Caco-2 (cell line): Measurements from ENCODE around the gene DYRK1A. TPM values are rescaled to one million over a fixed set of nuclear protein-coding genes. Genes with fewer than 3 reads are reported as not detected.

ENCODE experiments used
- BruUV-seq: library from RNA; stranded (reverse); fragments of 400-500 nt; replicated peaks from 2 replicates; lab custom pipeline; 2021; lab: Mats Ljungman, UMichigan
- CTCF ChIA-PET: fragments of 300-600 bp; sonication (Branson Sonifier 250); formaldehyde crosslinking; loops from one replicate; lab custom pipeline; 2022; ENCODE audit warnings: antibody characterized with exemption; lab: Charles Lee
- POLR2A ChIA-PET: fragments of 300-600 bp; sonication (Branson Sonifier 250); formaldehyde crosslinking; loops from one replicate; lab custom pipeline; 2022; ENCODE audit warnings: antibody characterized with exemption; lab: Charles Lee
- DNase-seq, 2 experiments: peaks; one replicate each; pipeline versions ENCODE4 v3.0.0 to v3.0.0-alpha.2; 2020 to 2022
- H3K27me3 ChIP-seq: replicated peaks from 2 replicates; pipeline ENCODE4 v1.6.0; 2011; ENCODE audit warnings: low read length; ENCODE audit not compliant: control insufficient read depth, insufficient read depth
- H3K36me3 ChIP-seq: 2 replicates; pipeline ENCODE4 v1.5.1; 2011; ENCODE audit warnings: low read length; ENCODE audit not compliant: control insufficient read depth, insufficient read depth
- H3K4me1 ChIP-seq: fragments of 250-450 bp; sonication (Bioruptor Pico); 2 replicates; pipeline ENCODE4 v1.5.1; 2020; ENCODE audit warnings: mild to moderate bottlenecking
- H3K4me3 ChIP-seq: 2 replicates; pipeline ENCODE4 v1.5.1; 2011; ENCODE audit warnings: low read depth, mild to moderate bottlenecking, control low read depth, low read length
- H3K9me3 ChIP-seq: fragments of 250-450 bp; sonication (Bioruptor Pico); 2 replicates; pipeline ENCODE4 v1.5.1; 2020; ENCODE audit warnings: mild to moderate bottlenecking, moderate library complexity
- H3K27ac Mint-ChIP-seq: one replicate; pipeline ENCODE4 v1.8.0; 2022; ENCODE audit warnings: mixed read lengths; ENCODE audit not compliant: unreplicated experiment
- H3K27me3 Mint-ChIP-seq: one replicate; pipeline ENCODE4 v1.8.0; 2022; ENCODE audit warnings: mixed read lengths; ENCODE audit not compliant: insufficient read depth, unreplicated experiment
- H3K36me3 Mint-ChIP-seq: one replicate; pipeline ENCODE4 v1.8.0; 2022; ENCODE audit warnings: mild to moderate bottlenecking, mixed read lengths; ENCODE audit not compliant: insufficient read depth, unreplicated experiment
- H3K4me1 Mint-ChIP-seq: one replicate; pipeline ENCODE4 v1.8.0; 2022; ENCODE audit warnings: low read depth, mixed read lengths; ENCODE audit not compliant: unreplicated experiment
- H3K4me3 Mint-ChIP-seq: one replicate; pipeline ENCODE4 v1.8.0; 2022; ENCODE audit warnings: mild to moderate bottlenecking, moderate library complexity, mixed read lengths; ENCODE audit not compliant: unreplicated experiment
- H3K9me3 Mint-ChIP-seq: one replicate; pipeline ENCODE4 v1.8.0; 2022; ENCODE audit warnings: mixed read lengths; ENCODE audit not compliant: unreplicated experiment
- CTCF ChIP-seq, 2 experiments: fragments of 200-600 bp in 1 of 2; IDR thresholded peaks; 1 replicate in 1 of 2; 2 replicates in 1 of 2; pipeline versions ENCODE4 v1.5.1 to v1.8.0; 2011 to 2022; ENCODE audit warnings: antibody characterized with exemption in 1 of 2, control low read depth in 1 of 2, inconsistent platforms in 1 of 2, low read depth in 1 of 2, low read length in 1 of 2, mild to moderate bottlenecking in 1 of 2, moderate library complexity in 1 of 2; ENCODE audit not compliant: insufficient read depth in 1 of 2, severe bottlenecking in 1 of 2, unreplicated experiment in 1 of 2
- intact Hi-C: fragments of 100-400 bp; cut with micrococcal nuclease; formaldehyde crosslinking; loops from one replicate; pipeline ENCODE4 v1.10.0; 2022; ENCODE audit not compliant: unreplicated experiment
- total RNA-seq: library from RNA; stranded (reverse); gene quantifications from 2 replicates; pipeline ENCODE4 v1.2.3, GENCODE V29; 2022

DYRK1A gene
- total RNA-seq, 1 experiment from 2014 or later: 50.9 TPM

GRCh38 chr21:37478794-37479193 lies 112.2 kb downstream of the DYRK1A start:
- no peaks in the 10 kb centered on the region for H3K27me3 Mint-ChIP-seq
- Histone ChIP-seq H3K4me3 (no peak overlapping the region), H3K36me3 (no peaks in the 10 kb centered on the region), H3K9me3 (no peaks in the 10 kb centered on the region), H3K27me3 (no peaks in the 10 kb centered on the region), H3K4me1 (peaks cover 11% of the 10 kb centered on the region; the same call in 1 of the 2 replicates)
- no TSS peak for BruUV-seq
- CTCF ChIA-PET: no interaction called here
- H3K27ac Mint-ChIP-seq: no peak overlapping the region
- intact Hi-C loops: loop anchor here (1.0 kb wide), 1 partner anchor 15 kb away; no protein-coding TSS in a partner anchor
- no peaks in the 10 kb centered on the region for H3K9me3 Mint-ChIP-seq
- peaks cover 34% of the 10 kb centered on the region for H3K36me3 Mint-ChIP-seq
- no peaks in the 10 kb centered on the region for H3K4me1 Mint-ChIP-seq
- TF ChIP-seq CTCF (IDR thresholded peaks at IDR 0.05; ENCODE audit: insufficient read depth in 1 of 2, low read depth in 1 of 2, low read length in 1 of 2, severe bottlenecking in 1 of 2, unreplicated experiment in 1 of 2): no peak
- H3K4me3 Mint-ChIP-seq: no peak overlapping the region
- peak in 1 of 2 experiments; percentile 26 for DNase-seq
- POLR2A ChIA-PET: no interaction called here

DNA sequence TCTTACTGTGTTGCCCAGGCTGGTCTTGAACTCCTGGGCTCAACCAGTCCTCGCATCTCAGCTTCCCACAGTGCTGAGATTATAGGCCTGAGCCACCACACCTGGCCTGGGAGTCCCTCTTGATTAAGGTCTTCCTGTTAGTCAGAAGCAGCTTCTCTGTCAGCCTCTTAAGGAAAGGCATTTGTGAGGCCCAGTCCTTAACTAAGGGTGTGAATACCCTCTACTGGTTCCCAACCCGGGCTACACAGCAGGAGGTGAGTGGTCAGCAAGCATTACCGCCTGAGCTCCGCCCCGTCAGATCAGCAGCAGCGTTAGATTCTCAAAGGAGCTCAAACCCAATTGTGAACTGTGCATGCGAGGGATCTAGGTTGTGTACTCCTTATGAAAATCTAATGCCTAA lies 117.2 kb downstream of the DYRK1A start:
- H3K27me3 ChIP-seq: no peaks in the 10 kb centered on the region
- Mint-ChIP-seq H3K27me3 (no peaks in the 10 kb centered on the region), H3K4me3 (no peak overlapping the region), H3K4me1 (no peaks in the 10 kb centered on the region), H3K27ac (no peak overlapping the region), H3K36me3 (peaks cover 35% of the 10 kb centered on the region), H3K9me3 (no peaks in the 10 kb centered on the region)
- no peaks in the 10 kb centered on the region for H3K36me3 ChIP-seq
- POLR2A ChIA-PET: no interaction called here
- BruUV-seq: no TSS peak
- H3K4me1 ChIP-seq: peaks cover 3% of the 10 kb centered on the region; the same call in 1 of the 2 replicates
- intact Hi-C loops: no loop called here
- TF ChIP-seq CTCF (IDR thresholded peaks at IDR 0.05; ENCODE audit: insufficient read depth in 1 of 2, low read depth in 1 of 2, low read length in 1 of 2, severe bottlenecking in 1 of 2, unreplicated experiment in 1 of 2): no peak
- DNase-seq: no peak
- H3K4me3 ChIP-seq: no peak overlapping the region
- CTCF ChIA-PET: no interaction called here
- H3K9me3 ChIP-seq: no peaks in the 10 kb centered on the region

DNA sequence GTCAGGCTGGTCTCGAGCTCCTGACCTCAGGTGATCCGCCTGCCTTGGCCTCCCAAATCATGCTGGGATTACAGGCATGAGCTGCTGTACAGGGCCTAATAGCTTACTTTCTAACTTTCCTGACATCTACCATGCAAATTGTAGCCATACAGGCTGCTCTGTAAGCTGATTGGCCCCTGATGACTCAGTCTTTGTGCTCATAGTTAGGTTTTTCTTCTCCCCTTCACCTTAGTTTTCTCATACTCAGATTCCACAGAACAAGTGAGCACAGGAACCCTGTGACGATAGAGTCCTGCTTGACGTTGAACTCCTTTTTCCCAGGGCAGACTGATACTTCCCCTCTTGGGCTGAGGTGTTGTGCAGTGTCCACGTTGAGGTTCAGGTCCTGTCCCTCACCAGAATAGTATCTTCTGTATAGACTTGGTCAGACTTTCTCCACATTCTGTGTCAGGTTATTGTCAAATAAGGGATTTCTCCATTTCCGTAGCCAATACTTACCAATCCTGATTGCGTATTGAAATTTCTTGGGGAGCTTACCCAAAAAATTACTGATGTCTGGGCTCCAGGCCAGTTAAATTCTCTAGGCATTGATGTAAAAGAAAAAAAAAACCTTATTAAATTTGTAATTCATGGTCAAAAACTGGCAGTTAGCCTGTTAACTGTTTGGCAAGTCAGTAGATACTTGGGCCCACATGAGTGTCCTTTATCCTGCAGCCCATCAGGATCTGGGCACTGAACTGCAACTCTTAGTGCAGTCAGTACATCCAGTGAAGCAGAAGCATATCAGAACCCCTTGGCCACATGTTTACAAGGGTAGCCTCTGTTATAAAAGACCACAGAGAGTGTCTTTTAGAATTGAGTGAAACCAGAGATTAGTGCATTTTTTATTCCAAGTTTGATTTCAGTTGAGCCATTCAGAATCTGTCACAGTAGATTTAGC lies 118.2 kb downstream of the DYRK1A start:
- H3K27me3 Mint-ChIP-seq: no peaks in the 10 kb centered on the region
- Histone ChIP-seq H3K9me3 (no peaks in the 10 kb centered on the region), H3K4me3 (no peak overlapping the region), H3K4me1 (no peaks in the 10 kb centered on the region), H3K36me3 (no peaks in the 10 kb centered on the region), H3K27me3 (no peaks in the 10 kb centered on the region)
- H3K4me3 Mint-ChIP-seq: no peak overlapping the region
- TF ChIP-seq CTCF (IDR thresholded peaks at IDR 0.05; ENCODE audit: insufficient read depth in 1 of 2, low read depth in 1 of 2, low read length in 1 of 2, severe bottlenecking in 1 of 2, unreplicated experiment in 1 of 2): no peak
- no peaks in the 10 kb centered on the region for H3K4me1 Mint-ChIP-seq
- no peak overlapping the region for H3K27ac Mint-ChIP-seq
- H3K36me3 Mint-ChIP-seq: peaks cover 35% of the 10 kb centered on the region
- no TSS peak for BruUV-seq
- CTCF ChIA-PET: no interaction called here
- POLR2A ChIA-PET: no interaction called here
- no peak for DNase-seq
- intact Hi-C loops: no loop called here
- no peaks in the 10 kb centered on the region for H3K9me3 Mint-ChIP-seq
